GM12878 (cell line): Measurements from ENCODE around the gene CACHD1. TPM values are rescaled to one million over a fixed set of nuclear protein-coding genes. Genes with fewer than 3 reads are reported as not detected.

Source experiments
- ATAC-seq: fragments of 200-7000 bp; cut with Tn5 transposase; 3 replicates; pipeline ENCODE4 v1.9.1; 2020; ENCODE audit warnings: mild to moderate bottlenecking, moderate library complexity
- BruUV-seq: library from RNA; stranded (reverse); fragments of 400-500 nt; replicated peaks from 2 replicates; lab custom pipeline; 2021; lab: Mats Ljungman, UMichigan
- CTCF ChIA-PET: fragments of 300-600 bp; sonication (Branson Sonifier 250); formaldehyde crosslinking; extraction: SDS; loops from one replicate; lab custom pipeline; 2021; ENCODE audit warnings: inconsistent platforms; lab: Yijun Ruan, JAX
- POLR2A ChIA-PET: fragments of 350-600 bp; formaldehyde crosslinking; extraction: SDS; loops from one replicate; lab custom pipeline; 2021; ENCODE audit warnings: inconsistent platforms; lab: Charles Lee
- RAD21 ChIA-PET: fragments of 300-600 bp; sonication (Branson Sonifier 250); formaldehyde crosslinking; loops from one replicate; lab custom pipeline; 2023; ENCODE audit warnings: antibody characterized with exemption; ENCODE audit not compliant: unreplicated experiment; lab: Charles Lee
- SMC1A ChIA-PET: fragments of 300-600 bp; sonication (Branson Sonifier 250); formaldehyde crosslinking; loops from one replicate; lab custom pipeline; 2023; ENCODE audit not compliant: unreplicated experiment, uncharacterized antibody; lab: Charles Lee
- DNase-seq: peaks from one replicate; pipeline ENCODE4 v3.0.0-alpha.2; 2011; ENCODE audit warnings: low read depth, low spot score
- FAIRE-seq: peaks from 3 replicates; lab custom pipeline; 2011; peaks lifted over from hg19 to GRCh38; lab: Jason Lieb, UNC
- H2AFZ ChIP-seq: 2 replicates; pipeline ENCODE4 v1.6.0; 2011; ENCODE audit warnings: low read depth, low read length, control low read depth; ENCODE audit not compliant: control insufficient read depth
- H3K27ac ChIP-seq: 2 replicates; pipeline ENCODE4 v1.5.1; 2011; ENCODE audit warnings: control low read depth; ENCODE audit not compliant: control insufficient read depth, insufficient read depth
- H3K27me3 ChIP-seq, 2 experiments: replicated peaks in 1 of 2; 2 replicates each; pipeline versions ENCODE4 v1.6.0 to v1.6.1; 2011; ENCODE audit warnings: low read length in 1 of 2; ENCODE audit not compliant: control insufficient read depth in 2 of 2, insufficient read depth in 2 of 2
- H3K36me3 ChIP-seq, 2 experiments: 2 replicates each; pipeline ENCODE4 v1.5.1; 2011; ENCODE audit warnings: low read length in 1 of 2; ENCODE audit not compliant: control insufficient read depth in 2 of 2, insufficient read depth in 2 of 2
- H3K4me1 ChIP-seq: 2 replicates; pipeline ENCODE4 v1.6.1; 2011; ENCODE audit warnings: mild to moderate bottlenecking, low read length, moderate library complexity, mixed read lengths; ENCODE audit not compliant: control insufficient read depth, insufficient read depth
- H3K4me2 ChIP-seq: 2 replicates; pipeline ENCODE4 v1.6.0; 2011; ENCODE audit warnings: control low read depth; ENCODE audit not compliant: control insufficient read depth, insufficient read depth
- H3K4me3 ChIP-seq: fragments of 200-600 bp; sonication (generic); 2 replicates; pipeline ENCODE4 v1.5.1; 2016
- H3K79me2 ChIP-seq: 2 replicates; pipeline ENCODE4 v1.6.0; 2011; ENCODE audit warnings: low read length; ENCODE audit not compliant: control insufficient read depth, insufficient read depth
- H3K9ac ChIP-seq: 2 replicates; pipeline ENCODE4 v1.8.0; 2011; ENCODE audit warnings: low read length, control low read depth, mixed read lengths; ENCODE audit not compliant: control insufficient read depth, insufficient read depth
- H3K9me3 ChIP-seq: replicated peaks from 3 replicates; pipeline ENCODE4 v1.5.1; 2011; ENCODE audit warnings: mild to moderate bottlenecking, low read length; ENCODE audit not compliant: control insufficient read depth, insufficient read depth
- H4K20me1 ChIP-seq: 2 replicates; pipeline ENCODE4 v1.6.0; 2011; ENCODE audit not compliant: control insufficient read depth, insufficient read depth
- ATF2 ChIP-seq: IDR thresholded peaks from 2 replicates; pipeline ENCODE4 v1.6.1; 2012; ENCODE audit warnings: low read length, inconsistent platforms
- MTA2 ChIP-seq: fragments of 450-650 bp; IDR thresholded peaks from 2 replicates; pipeline ENCODE4 v1.6.1; 2016; ENCODE audit warnings: low read depth, mild to moderate bottlenecking, moderate library complexity
- NFIC ChIP-seq: IDR thresholded peaks from 2 replicates; pipeline ENCODE4 v1.6.1; 2012; ENCODE audit warnings: low read depth, mild to moderate bottlenecking, inconsistent platforms, low read length, moderate library complexity
- NFXL1 ChIP-seq: fragments of 450-650 bp; IDR thresholded peaks from 2 replicates; pipeline ENCODE4 v1.6.1; 2017; ENCODE audit warnings: antibody characterized with exemption, mild to moderate bottlenecking, borderline replicate concordance
- PBX3 ChIP-seq: IDR thresholded peaks from 2 replicates; pipeline ENCODE4 v1.6.1; 2011; ENCODE audit warnings: mild to moderate bottlenecking, low read depth, low read length, moderate library complexity; ENCODE audit not compliant: insufficient replicate concordance
- SIX5 ChIP-seq: IDR thresholded peaks from 2 replicates; pipeline ENCODE4 v1.6.1; 2011; ENCODE audit warnings: mild to moderate bottlenecking, low read depth, low read length, moderate library complexity; ENCODE audit not compliant: severe bottlenecking
- WGBS: methylation state at CpG from one replicate; pipeline ENCODE4 v1.1.6; 2016; ENCODE audit warnings: low lambda C conversion rate; ENCODE audit not compliant: insufficient replicate concordance, insufficient coverage; ENCODE audit errors: missing lambda C conversion rate; 5-methylcytosine and 5-hydroxymethylcytosine counted together
- in situ Hi-C: fragments of 300-500 bp; cut with MboI; formaldehyde crosslinking; loops from 9 replicates; pipeline ENCODE4 v1.14.3; 2018; ENCODE audit warnings: mixed read lengths
- intact Hi-C: fragments of 100-400 bp; cut with micrococcal nuclease; formaldehyde crosslinking; loops from one replicate; pipeline ENCODE4 v1.14.2; 2022; ENCODE audit not compliant: unreplicated experiment
- polyA plus RNA-seq, 11 experiments: library from polyadenylated mRNA; depleted of rRNA in 4 of 11; unstranded in 6 of 11; stranded (reverse) in 5 of 11; fragments of >200 nt; fragmentation: Nextera tagmentation in 4 of 11; fragmentation: Illumina TruSeq in 1 of 11; extraction: Ambion mirVana in 4 of 11; extraction: Trizol in 1 of 11; gene quantifications; 1 replicate in 1 of 11; 2 replicates in 10 of 11; pipeline versions ENCODE4 v1.2.1 to v1.2.3, GENCODE V29; 2011 to 2016; ENCODE audit warnings: inconsistent platforms in 2 of 11, missing spikeins in 2 of 11, low read depth in 1 of 11
- total RNA-seq, 4 experiments: library from RNA; depleted of rRNA in 3 of 4; stranded (reverse); fragments of >200 nt in 3 of 4; fragmentation: Illumina TruSeq in 1 of 4; extraction: Trizol in 1 of 4; gene quantifications; 2 replicates each; pipeline versions ENCODE4 v1.2.1 to v1.2.3, GENCODE V29; 2013 to 2021

The CACHD1 gene
- total and polyA plus RNA-seq, 10 of the 15 experiments (the other 5 are each of a cell fraction or from before 2014, with no cell fraction given) = 0.03 TPM; not detected in 9

- Histone ChIP-seq H2AFZ (no peak overlapping the region), H3K27me3 (no peaks in the 10 kb centered on the region; a peak in 1 of 4 replicates), H3K9me3 (no peaks in the 10 kb centered on the region), H4K20me1 (no peaks in the 10 kb centered on the region), H3K4me2 (no peak overlapping the region), H3K4me3 (no peak overlapping the region), H3K9ac (no peak overlapping the region), H3K36me3 (no peaks in the 10 kb centered on the region), H3K27ac (no peak overlapping the region)
- in situ Hi-C loops (no loop called here), intact Hi-C loops (no loop called here)
- FAIRE-seq (no peak), DNase-seq (no peak)
- RAD21 ChIA-PET = no interaction called here
- 10% methylated on average over 4 of the region's 4 CpGs for WGBS
- no peak for TF ChIP-seq NFXL1
- no peak for TF ChIP-seq PBX3
- TF ChIP-seq ATF2 = no peak
- no peak for TF ChIP-seq SIX5
- no peak for TF ChIP-seq MTA2
- no peak for TF ChIP-seq NFIC
- TF ChIP-seq, all 136 proteins: peak for 0
- POLR2A ChIA-PET = no interaction called here
- no peaks in the 10 kb centered on the region for H3K4me1 ChIP-seq
- no peak for ATAC-seq
- SMC1A ChIA-PET = interaction anchor here (1.2 kb wide), 1 partner anchor 47 kb away, joined by 3 read pairs; no protein-coding TSS in a partner anchor
- BruUV-seq = no TSS peak
- no peaks in the 10 kb centered on the region for H3K79me2 ChIP-seq
- CTCF ChIA-PET = interaction anchor here (1.2 kb wide), 1 partner anchor 23 kb away, joined by 3 read pairs; no protein-coding TSS in a partner anchor
Measured at GRCh38 chr1:64550946-64551605, 81.1 kb downstream of the CACHD1 start.
